ENCODE data around the gene MYO1C.

Gene MYO1C

GRCh38 chr17:1481736-1482135 lies 10.8 kb downstream of the MYO1C start:
- peaks cover 0 to 27% of the 10 kb centered on the region in 2 donors for H3K4me1 ChIP-seq (ENCODE audit: control insufficient read depth in 1 of 2, insufficient read depth in 2 of 2, low read length in 2 of 2)
- H3K9me3 ChIP-seq (ENCODE audit: control insufficient read depth in 1 of 2, low read length in 2 of 2), result no peaks in the 10 kb centered on the region
- H3K27me3 ChIP-seq (ENCODE audit: low read depth, low read length), result no peaks in the 10 kb centered on the region
- no peak overlapping the region for H3K4me3 ChIP-seq (ENCODE audit: low read depth in 1 of 2, low read length in 2 of 2)
- no peak overlapping the region for H3K27ac ChIP-seq (ENCODE audit: low read length)
- H3K36me3 ChIP-seq (ENCODE audit: control insufficient read depth in 1 of 2, insufficient read depth in 2 of 2, low read length in 2 of 2), result peaks cover 23 to 53% of the 10 kb centered on the region in 2 donors

GRCh38 chr17:1480747-1481465 lies 11.6 kb downstream of the MYO1C start:
- peaks cover 0 to 33% of the 10 kb centered on the region in 2 donors for H3K4me1 ChIP-seq (ENCODE audit: control insufficient read depth in 1 of 2, insufficient read depth in 2 of 2, low read length in 2 of 2)
- H3K27ac ChIP-seq (ENCODE audit: low read length), result no peak overlapping the region
- no peaks in the 10 kb centered on the region for H3K27me3 ChIP-seq (ENCODE audit: low read depth, low read length)
- H3K9me3 ChIP-seq (ENCODE audit: control insufficient read depth in 1 of 2, low read length in 2 of 2), result no peaks in the 10 kb centered on the region
- peaks cover 23 to 60% of the 10 kb centered on the region in 2 donors for H3K36me3 ChIP-seq (ENCODE audit: control insufficient read depth in 1 of 2, insufficient read depth in 2 of 2, low read length in 2 of 2)
- no peak overlapping the region for H3K4me3 ChIP-seq (ENCODE audit: low read depth in 1 of 2, low read length in 2 of 2)

GRCh38 chr17:1478418-1478817 lies 14.1 kb downstream of the MYO1C start:
- H3K27ac ChIP-seq (ENCODE audit: low read length), result no peak overlapping the region
- peaks cover 0 to 24% of the 10 kb centered on the region in 2 donors for H3K4me1 ChIP-seq (ENCODE audit: control insufficient read depth in 1 of 2, insufficient read depth in 2 of 2, low read length in 2 of 2)
- H3K9me3 ChIP-seq (ENCODE audit: control insufficient read depth in 1 of 2, low read length in 2 of 2), result no peaks in the 10 kb centered on the region
- H3K36me3 ChIP-seq (ENCODE audit: control insufficient read depth in 1 of 2, insufficient read depth in 2 of 2, low read length in 2 of 2), result peaks cover 23 to 74% of the 10 kb centered on the region in 2 donors
- no peak overlapping the region for H3K4me3 ChIP-seq (ENCODE audit: low read depth in 1 of 2, low read length in 2 of 2)
- H3K27me3 ChIP-seq (ENCODE audit: low read depth, low read length), result no peaks in the 10 kb centered on the region

GRCh38 chr17:1475321-1475854 lies 17.1 kb downstream of the MYO1C start:
- Histone ChIP-seq H3K27me3 (ENCODE audit: low read depth, low read length) (no peaks in the 10 kb centered on the region), H3K27ac (ENCODE audit: low read length) (no peak overlapping the region), H3K36me3 (ENCODE audit: control insufficient read depth in 1 of 2, insufficient read depth in 2 of 2, low read length in 2 of 2) (peaks cover 18 to 82% of the 10 kb centered on the region in 2 donors), H3K4me1 (ENCODE audit: control insufficient read depth in 1 of 2, insufficient read depth in 2 of 2, low read length in 2 of 2) (peaks cover 0 to 18% of the 10 kb centered on the region in 2 donors), H3K4me3 (ENCODE audit: low read depth in 1 of 2, low read length in 2 of 2) (no peak overlapping the region), H3K9me3 (ENCODE audit: control insufficient read depth in 1 of 2, low read length in 2 of 2) (no peaks in the 10 kb centered on the region)

GRCh38 chr17:1474402-1475189 lies 17.9 kb downstream of the MYO1C start:
- Histone ChIP-seq H3K27me3 (ENCODE audit: low read depth, low read length) (no peaks in the 10 kb centered on the region), H3K9me3 (ENCODE audit: control insufficient read depth in 1 of 2, low read length in 2 of 2) (no peaks in the 10 kb centered on the region), H3K4me1 (ENCODE audit: control insufficient read depth in 1 of 2, insufficient read depth in 2 of 2, low read length in 2 of 2) (peaks cover 0 to 18% of the 10 kb centered on the region in 2 donors), H3K27ac (ENCODE audit: low read length) (no peak overlapping the region), H3K4me3 (ENCODE audit: low read depth in 1 of 2, low read length in 2 of 2) (no peak overlapping the region), H3K36me3 (ENCODE audit: control insufficient read depth in 1 of 2, insufficient read depth in 2 of 2, low read length in 2 of 2) (peaks cover 18 to 84% of the 10 kb centered on the region in 2 donors)

- Histone ChIP-seq H3K36me3 (ENCODE audit: control insufficient read depth in 1 of 2, insufficient read depth in 2 of 2, low read length in 2 of 2) (peaks cover 24 to 83% of the 10 kb centered on the region in 2 donors), H3K27ac (ENCODE audit: low read length) (no peak overlapping the region), H3K4me1 (ENCODE audit: control insufficient read depth in 1 of 2, insufficient read depth in 2 of 2, low read length in 2 of 2) (peaks cover 0 to 18% of the 10 kb centered on the region in 2 donors), H3K4me3 (ENCODE audit: low read depth in 1 of 2, low read length in 2 of 2) (no peak overlapping the region), H3K9me3 (ENCODE audit: control insufficient read depth in 1 of 2, low read length in 2 of 2) (no peaks in the 10 kb centered on the region), H3K27me3 (ENCODE audit: low read depth, low read length) (no peaks in the 10 kb centered on the region)
Observed at GRCh38 chr17:1473841-1474240, 18.6 kb downstream of the MYO1C start.

GRCh38 chr17:1473170-1473569 lies 19.3 kb downstream of the MYO1C start:
- H3K36me3 ChIP-seq (ENCODE audit: control insufficient read depth in 1 of 2, insufficient read depth in 2 of 2, low read length in 2 of 2), result peaks cover 20 to 83% of the 10 kb centered on the region in 2 donors
- no peaks in the 10 kb centered on the region for H3K27me3 ChIP-seq (ENCODE audit: low read depth, low read length)
- H3K4me1 ChIP-seq (ENCODE audit: control insufficient read depth in 1 of 2, insufficient read depth in 2 of 2, low read length in 2 of 2), result peaks cover 0 to 18% of the 10 kb centered on the region in 2 donors
- H3K27ac ChIP-seq (ENCODE audit: low read length), result no peak overlapping the region
- H3K9me3 ChIP-seq (ENCODE audit: control insufficient read depth in 1 of 2, low read length in 2 of 2), result no peaks in the 10 kb centered on the region
- H3K4me3 ChIP-seq (ENCODE audit: low read depth in 1 of 2, low read length in 2 of 2), result no peak overlapping the region

GRCh38 chr17:1471911-1472821 lies 20.3 kb downstream of the MYO1C start:
- Histone ChIP-seq H3K36me3 (ENCODE audit: control insufficient read depth in 1 of 2, insufficient read depth in 2 of 2, low read length in 2 of 2) (peaks cover 12 to 81% of the 10 kb centered on the region in 2 donors), H3K4me3 (ENCODE audit: low read depth in 1 of 2, low read length in 2 of 2) (no peak overlapping the region), H3K27ac (ENCODE audit: low read length) (no peak overlapping the region), H3K27me3 (ENCODE audit: low read depth, low read length) (no peaks in the 10 kb centered on the region), H3K4me1 (ENCODE audit: control insufficient read depth in 1 of 2, insufficient read depth in 2 of 2, low read length in 2 of 2) (peaks cover 0 to 18% of the 10 kb centered on the region in 2 donors), H3K9me3 (ENCODE audit: control insufficient read depth in 1 of 2, low read length in 2 of 2) (no peaks in the 10 kb centered on the region)

- H3K27me3 ChIP-seq (ENCODE audit: low read depth, low read length), result no peaks in the 10 kb centered on the region
- H3K36me3 ChIP-seq (ENCODE audit: control insufficient read depth in 1 of 2, insufficient read depth in 2 of 2, low read length in 2 of 2), result peaks cover 11 to 79% of the 10 kb centered on the region in 2 donors
Observed at GRCh38 chr17:1471490-1471889, 21.0 kb downstream of the MYO1C start.

GRCh38 chr17:1470755-1471462 lies 21.6 kb downstream of the MYO1C start:
- Histone ChIP-seq H3K4me3 (ENCODE audit: low read depth in 1 of 2, low read length in 2 of 2) (no peak overlapping the region), H3K27me3 (ENCODE audit: low read depth, low read length) (no peaks in the 10 kb centered on the region), H3K36me3 (ENCODE audit: control insufficient read depth in 1 of 2, insufficient read depth in 2 of 2, low read length in 2 of 2) (peaks cover 11 to 81% of the 10 kb centered on the region in 2 donors), H3K9me3 (ENCODE audit: control insufficient read depth in 1 of 2, low read length in 2 of 2) (no peaks in the 10 kb centered on the region), H3K4me1 (ENCODE audit: control insufficient read depth in 1 of 2, insufficient read depth in 2 of 2, low read length in 2 of 2) (peaks cover 0 to 9% of the 10 kb centered on the region in 2 donors), H3K27ac (ENCODE audit: low read length) (no peak overlapping the region)

More at GRCh38 chr17:1471490-1471889, 21.0 kb downstream of the MYO1C start:
- Histone ChIP-seq H3K27ac (ENCODE audit: low read length) (no peak overlapping the region), H3K4me1 (ENCODE audit: control insufficient read depth in 1 of 2, insufficient read depth in 2 of 2, low read length in 2 of 2) (peaks cover 0 to 14% of the 10 kb centered on the region in 2 donors), H3K9me3 (ENCODE audit: control insufficient read depth in 1 of 2, low read length in 2 of 2) (no peaks in the 10 kb centered on the region), H3K4me3 (ENCODE audit: low read depth in 1 of 2, low read length in 2 of 2) (no peak overlapping the region)
